GM19452 (cell line): ENCODE results near the gene DRAXIN.

Source experiments
- ATAC-seq: cut with Tn5 transposase; IDR thresholded peaks from one replicate; pipeline ENCODE4 v1.9.1; 2021; ENCODE audit not compliant: unreplicated experiment

DRAXIN gene

DNA sequence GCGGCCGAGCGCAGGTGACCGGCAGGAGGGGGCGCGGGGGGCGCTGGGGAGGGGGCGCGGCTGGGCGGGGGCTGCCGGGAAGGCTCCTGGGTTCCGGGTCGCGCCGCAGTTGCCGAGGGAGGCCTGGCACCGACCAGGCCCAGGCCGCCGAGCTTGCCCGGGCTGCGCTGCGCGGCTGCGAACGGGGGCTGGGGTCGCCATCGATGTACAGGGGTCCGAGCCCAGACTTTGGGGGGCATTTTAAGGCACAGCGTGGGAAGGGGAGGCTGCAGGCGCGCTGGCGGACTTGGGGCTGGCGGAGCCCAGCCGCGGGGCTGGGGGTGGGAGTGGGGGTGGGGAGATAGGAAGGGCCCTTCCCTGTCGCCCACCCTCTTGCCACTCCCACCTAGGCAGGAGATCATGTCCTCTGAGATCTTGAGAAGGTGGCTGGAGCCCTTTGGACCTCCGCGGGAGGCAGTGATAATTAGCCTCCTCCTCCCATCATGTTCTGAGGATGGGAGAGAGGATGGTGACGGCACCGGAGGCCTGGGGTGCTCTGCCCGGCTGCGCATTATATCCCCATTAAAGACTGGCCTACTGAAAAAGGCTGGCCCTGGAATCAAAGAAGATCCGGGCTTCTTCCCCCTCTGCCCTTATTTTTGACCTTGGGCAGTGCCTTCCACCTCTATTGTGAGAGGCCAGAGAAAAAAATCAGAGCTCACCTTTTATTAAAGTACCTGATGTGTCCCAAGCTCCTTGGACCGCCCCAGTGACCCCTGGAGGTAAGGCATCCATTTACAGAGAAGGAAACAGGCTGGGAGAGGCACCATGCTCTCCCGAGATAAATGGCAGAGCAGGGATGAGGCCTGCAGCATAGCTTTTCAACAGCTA, 36.3 kb upstream of the DRAXIN start:
- peak; percentile 23 for ATAC-seq

DNA sequence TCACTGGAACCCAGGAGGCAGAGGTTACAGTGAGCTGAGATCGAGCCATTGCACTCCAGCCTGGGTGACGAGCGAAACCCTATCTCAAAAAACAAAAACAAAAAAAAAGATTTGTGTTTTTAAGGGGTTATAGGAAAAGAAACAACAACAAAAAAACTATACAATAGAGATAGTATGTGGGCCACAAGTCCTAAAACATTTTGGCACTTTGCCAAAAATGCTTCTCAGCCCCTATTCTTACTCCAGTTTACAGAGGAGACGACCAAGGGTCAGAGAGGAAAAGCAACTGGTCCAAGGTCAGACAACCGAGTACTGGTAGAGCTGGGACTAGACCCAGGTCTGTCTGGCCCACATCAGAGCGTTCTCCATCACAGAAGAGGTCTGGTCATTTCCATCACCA, 33.9 kb upstream of the DRAXIN start:
- ATAC-seq: no peak

- ATAC-seq: no peak
Measured at GRCh38 chr1:11658542-11658941, 33.0 kb upstream of the DRAXIN start.

GRCh38 chr1:11659748-11660147, 31.8 kb upstream of the DRAXIN start:
- no peak for ATAC-seq

DNA sequence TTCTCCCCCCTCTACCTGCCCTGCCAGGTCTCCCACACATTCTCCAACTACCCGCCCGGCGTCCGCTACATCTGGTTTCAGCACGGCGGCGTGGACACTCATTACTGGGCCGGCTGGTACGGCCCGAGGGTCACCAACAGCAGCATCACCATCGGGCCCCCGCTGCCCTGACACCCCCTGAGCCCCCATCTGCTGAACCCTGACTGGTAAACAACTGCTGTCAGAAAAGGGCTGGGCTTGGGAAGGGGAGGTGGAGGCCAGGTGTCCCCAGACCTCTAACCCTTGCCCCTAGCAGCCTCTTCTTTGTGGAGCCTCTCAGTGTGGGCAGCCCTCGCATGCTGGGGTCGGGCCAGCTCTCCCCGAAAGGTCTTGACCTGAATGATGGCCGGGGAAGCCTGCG, 30.4 kb upstream of the DRAXIN start:
- no peak for ATAC-seq

DNA sequence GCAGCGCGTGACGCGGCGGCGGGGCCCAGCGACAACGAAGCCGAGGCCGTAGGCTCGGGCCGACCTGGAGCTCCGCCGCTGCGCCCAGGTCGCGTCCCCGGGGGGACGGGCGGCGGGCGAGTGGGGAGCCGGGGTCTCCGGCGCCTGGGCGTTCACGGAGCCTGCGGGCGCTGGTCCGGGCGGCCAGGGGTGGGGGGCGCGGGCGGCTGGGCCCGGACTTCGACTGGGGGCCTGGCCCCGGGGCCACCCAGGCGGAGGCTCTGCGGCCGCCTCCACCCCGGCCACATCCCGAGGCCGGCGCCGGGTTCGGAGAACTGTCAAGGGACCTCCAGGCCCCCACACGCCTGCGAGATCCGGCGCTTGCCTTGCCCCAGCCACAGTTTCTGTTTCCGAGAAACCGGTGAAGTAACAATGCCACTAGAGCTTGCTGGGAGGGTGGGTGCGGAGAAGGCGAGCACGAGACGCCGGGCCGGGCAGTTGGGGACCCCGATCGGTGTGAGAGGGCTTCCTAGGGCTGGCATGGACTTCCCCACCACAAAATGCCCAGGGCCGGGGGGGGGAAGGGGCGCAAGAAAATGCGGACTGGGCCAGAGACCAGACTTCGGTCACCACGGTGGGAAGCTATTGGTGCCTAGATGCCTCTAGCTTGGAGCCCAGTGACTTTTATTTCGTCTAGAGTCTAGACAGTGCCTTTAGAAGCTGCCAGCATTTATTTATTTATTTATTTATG, 27.0 kb upstream of the DRAXIN start:
- peak; percentile 57 for ATAC-seq

DNA sequence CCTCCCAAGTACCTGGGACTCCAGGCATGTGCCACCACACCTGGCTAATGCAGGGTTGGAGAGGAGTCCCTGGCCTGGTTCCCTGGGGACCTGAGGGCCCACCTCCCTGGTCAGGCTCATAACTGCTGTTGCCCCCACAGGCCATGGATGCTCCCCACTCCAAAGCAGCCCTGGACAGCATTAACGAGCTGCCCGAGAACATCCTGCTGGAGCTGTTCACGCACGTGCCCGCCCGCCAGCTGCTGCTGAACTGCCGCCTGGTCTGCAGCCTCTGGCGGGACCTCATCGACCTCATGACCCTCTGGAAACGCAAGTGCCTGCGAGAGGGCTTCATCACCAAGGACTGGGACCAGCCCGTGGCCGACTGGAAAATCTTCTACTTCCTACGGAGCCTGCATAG, 23.0 kb upstream of the DRAXIN start:
- ATAC-seq: no peak

- no peak for ATAC-seq
Measured at GRCh38 chr1:11670747-11671146, 20.8 kb upstream of the DRAXIN start.

- no peak for ATAC-seq
Measured at GRCh38 chr1:11671205-11671543, 20.3 kb upstream of the DRAXIN start.

DNA sequence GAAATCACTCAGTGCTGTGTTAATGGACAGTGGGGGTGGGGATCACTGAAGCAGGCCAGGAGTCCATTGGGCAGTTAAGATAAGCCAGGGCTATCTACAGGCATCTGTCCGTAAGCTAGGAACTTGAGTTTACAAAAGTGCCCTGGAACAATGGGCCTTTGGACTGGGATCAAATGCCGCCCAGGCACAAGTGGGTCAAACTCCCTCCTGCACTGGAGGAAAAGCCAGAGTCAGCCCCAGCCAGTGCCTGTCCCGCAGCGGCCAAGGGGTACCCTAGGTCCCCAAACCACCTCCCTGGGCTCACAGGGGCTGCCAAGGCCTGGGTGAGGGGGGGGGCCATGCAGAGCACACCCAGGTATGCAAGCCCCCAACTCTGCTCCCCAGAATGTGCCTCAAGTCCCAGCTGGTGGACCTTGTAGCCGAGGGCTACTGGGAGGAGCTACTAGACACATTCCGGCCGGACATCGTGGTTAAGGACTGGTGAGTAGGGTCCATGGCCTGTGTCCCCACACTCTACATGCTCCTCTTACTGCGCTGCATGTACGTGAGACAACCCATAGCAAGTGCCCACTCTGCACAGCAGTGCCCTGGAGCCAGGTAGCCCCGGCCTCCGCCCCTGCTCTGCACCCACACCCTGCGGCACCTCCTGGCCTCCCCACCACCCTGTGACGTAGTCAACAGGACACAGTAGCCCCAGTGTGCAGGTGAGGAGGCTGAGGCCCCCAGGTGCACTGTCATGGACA, 19.8 kb upstream of the DRAXIN start:
- ATAC-seq: no peak

DNA sequence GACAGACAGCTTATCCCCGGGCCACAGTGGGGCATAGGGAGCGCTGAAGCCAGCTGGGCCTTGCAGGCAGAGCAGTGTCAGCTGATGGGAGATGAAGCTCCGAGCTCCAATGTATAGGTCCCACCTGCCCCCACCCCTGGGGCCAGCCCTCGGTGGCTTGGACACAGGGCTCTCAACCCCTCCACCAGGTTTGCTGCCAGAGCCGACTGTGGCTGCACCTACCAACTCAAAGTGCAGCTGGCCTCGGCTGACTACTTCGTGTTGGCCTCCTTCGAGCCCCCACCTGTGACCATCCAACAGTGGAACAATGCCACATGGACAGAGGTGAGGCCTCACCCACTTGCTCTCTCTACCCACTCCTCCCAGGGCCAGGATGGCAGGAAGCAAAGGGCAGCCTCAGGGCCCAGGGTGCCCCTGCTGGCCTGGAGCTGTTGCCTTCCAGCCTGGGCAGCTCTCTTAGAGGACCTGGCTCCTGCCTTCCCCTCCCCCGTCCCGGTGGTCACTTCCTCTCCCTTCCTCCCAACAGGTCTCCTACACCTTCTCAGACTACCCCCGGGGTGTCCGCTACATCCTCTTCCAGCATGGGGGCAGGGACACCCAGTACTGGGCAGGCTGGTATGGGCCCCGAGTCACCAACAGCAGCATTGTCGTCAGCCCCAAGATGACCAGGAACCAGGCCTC, 18.3 kb upstream of the DRAXIN start:
- ATAC-seq: no peak

GRCh38 chr1:11674488-11674887, 17.0 kb upstream of the DRAXIN start:
- no peak for ATAC-seq

- no peak for ATAC-seq
Measured at GRCh38 chr1:11675325-11675724, 16.2 kb upstream of the DRAXIN start.

- ATAC-seq: no peak
Measured at GRCh38 chr1:11676386-11677103, 15.0 kb upstream of the DRAXIN start.

DNA sequence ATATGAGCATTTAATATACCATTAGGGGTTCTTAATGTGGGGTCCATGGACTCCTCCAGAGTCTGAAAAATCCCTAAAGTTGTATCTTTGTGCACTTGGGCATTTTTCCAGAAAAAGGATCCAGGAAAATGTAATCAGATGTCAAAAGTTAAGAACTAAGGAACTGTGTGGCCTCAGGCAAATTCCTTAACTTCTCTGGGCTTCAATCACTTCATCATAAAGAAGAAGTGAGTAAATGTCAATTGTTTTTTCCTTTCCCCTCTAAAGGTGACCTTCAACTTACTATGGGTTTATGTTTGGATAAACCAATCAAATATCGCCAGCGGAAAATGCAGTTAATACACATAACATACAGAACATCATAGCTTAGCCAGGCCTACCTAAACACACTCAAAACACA, 13.1 kb upstream of the DRAXIN start:
- ATAC-seq: no peak

DNA sequence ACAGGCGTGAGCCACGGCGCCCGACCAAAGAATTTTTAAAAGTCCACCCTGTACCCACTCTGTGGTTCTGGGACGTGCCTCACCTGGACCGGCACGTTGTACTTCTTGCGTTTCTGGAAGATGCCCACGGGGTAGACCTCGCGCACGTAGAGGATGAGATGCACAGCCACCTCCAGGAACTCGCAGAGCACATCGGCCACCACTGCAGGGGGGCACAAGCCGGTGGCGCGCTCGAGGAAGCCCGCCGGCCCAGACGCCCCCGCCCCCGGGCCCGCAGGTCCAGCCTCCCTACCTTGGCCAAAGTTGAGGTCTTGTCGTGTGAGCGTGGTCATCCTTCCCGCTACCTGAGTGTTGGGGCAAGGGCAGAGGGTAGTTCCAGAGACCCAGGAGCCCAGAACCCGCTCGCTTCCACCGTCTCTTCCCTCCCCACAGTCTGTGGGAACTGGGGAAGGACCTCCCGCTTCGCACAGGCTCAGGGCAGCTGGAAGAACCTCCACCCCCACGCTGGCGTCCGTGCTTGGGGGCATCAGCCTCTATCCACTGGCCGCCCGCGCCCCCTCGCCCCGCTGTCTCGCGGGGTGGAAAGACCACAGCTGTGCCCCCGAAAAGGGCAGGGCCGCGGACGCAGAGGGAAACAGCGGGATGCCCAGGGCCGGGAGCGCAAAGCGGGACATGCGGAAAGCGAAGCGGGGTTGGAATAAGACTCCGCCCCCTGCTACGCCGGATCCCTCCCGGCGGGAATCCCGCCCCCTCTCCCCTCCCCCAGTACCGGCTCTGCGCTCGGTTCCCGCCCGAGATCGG, 11.0 kb upstream of the DRAXIN start:
- peak; percentile 15 for ATAC-seq

DNA sequence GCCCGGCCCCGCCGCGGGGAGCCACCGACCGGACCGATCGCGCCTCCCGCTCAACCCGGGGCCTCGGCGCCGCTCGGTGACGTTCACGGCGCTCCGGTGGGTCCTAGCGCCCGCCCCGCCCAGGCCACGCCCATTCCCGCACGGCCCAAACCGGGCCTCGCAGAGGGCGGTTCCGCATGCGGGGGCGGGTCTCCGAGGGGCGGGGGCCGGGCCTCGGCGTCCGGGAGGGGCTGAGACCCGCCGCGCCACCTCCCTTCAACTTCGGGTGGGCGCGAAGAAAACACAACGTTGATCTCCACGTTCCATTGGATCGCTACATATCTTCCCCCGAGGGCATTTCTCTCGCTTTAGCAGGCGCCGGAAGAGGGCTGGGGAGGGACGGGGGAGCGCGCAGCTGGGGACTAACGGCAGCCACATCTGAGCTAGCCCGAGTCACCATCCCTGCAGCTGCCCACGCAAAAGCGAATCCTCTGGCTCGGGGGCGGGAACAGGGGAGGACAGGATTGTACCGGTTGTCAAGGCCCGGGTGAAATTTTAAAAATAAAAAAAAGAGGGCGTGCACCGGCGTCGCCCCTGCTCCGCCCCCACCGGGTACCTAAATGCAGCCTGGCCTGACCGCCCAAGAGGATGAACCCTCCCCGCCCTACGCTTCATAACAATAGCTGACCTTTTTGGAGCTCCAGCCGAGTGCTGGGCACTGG, 10.3 kb upstream of the DRAXIN start, which contains the start of gene MAD2L2:
Gene MAD2L2 (minus strand): TSS at position 78 of the 701 bp plus-strand sequence. CDS start 547 bp downstream, outside the sequence.
- ATAC-seq: peak; percentile 84

DNA sequence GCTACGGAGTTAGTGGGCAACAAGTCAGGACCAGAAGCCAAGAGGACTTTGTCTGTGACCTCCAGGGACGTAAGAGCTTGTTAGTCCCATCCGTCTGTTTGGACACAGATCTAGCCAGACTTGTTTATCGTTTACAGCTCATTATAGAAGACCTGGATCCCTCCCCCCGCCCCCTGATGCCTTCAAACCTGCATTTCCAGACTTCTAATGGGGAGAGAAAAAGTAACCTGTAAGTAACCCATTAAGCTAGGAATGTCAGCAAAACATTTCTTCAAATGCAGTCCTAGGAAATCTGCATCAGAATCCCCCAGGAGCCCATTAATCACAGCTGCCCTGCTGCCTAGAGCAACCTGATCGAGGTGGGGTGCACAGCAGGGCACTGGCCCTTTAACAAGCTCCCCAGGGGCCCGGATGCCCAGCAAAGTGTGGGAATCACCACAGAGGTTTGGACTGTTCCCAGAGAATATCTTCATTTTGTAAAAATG, 9.2 kb upstream of the DRAXIN start:
- no peak for ATAC-seq

DNA sequence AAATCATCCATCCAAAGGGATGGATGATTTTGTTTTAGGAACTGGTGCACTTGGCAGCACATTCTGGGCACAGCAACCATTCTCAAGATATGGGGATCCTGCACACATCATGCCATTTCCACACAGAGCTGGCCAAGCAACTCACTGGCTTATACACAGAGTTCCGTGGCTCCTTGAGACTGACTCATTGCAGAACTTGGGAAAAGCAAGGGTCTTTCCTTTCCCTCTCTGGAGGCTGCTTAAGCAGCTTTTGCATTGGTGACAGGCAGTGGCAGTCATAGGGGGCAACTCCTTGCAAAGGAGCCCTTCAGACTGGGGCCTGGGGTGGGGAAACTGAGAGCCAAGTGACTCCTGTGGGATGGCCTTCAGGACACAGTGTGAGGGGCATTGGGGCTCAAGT, 8.7 kb upstream of the DRAXIN start:
- no peak for ATAC-seq
